ENCODE measurements around the gene GTF2H2C.
"Not testable (repeated sequence)": the region's sequence is repeated elsewhere in the genome, so short reads cannot be mapped to it uniquely, and the experiment has no call there.

DNA sequence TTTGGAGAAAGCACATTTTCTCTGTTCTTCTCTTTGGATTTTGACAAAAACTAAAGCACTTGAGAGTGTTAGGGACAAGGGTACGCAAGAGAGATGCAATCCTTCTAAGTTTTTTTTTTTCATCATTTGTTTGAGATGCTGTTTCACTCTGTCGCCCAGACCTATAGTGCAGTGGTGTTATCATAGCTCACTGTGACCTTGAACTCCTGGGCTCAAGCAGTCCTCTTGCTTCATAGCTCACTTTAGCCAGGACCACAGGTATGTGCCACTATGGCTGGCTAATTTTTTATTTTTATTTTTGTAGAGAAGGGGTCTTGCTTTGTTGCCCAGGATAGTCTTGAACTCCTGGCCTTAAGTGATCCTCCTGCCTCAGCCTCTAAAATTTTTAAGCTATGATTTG lies 21.3 kb upstream of the GTF2H2C start:
- not testable (repeated sequence) for TF ChIP-seq FOXJ3 (CRISPR knock-in tag; IDR thresholded peaks at IDR 0.05; ENCODE audit: borderline replicate concordance); SP1 (CRISPR knock-in tag; conservative IDR thresholded peaks at IDR 0.05); ZNF396 (CRISPR knock-in tag; IDR thresholded peaks at IDR 0.05; ENCODE audit: borderline replicate concordance); CREM (CRISPR knock-in tag; IDR thresholded peaks at IDR 0.05)
- TF ChIP-seq, protein P1, sequence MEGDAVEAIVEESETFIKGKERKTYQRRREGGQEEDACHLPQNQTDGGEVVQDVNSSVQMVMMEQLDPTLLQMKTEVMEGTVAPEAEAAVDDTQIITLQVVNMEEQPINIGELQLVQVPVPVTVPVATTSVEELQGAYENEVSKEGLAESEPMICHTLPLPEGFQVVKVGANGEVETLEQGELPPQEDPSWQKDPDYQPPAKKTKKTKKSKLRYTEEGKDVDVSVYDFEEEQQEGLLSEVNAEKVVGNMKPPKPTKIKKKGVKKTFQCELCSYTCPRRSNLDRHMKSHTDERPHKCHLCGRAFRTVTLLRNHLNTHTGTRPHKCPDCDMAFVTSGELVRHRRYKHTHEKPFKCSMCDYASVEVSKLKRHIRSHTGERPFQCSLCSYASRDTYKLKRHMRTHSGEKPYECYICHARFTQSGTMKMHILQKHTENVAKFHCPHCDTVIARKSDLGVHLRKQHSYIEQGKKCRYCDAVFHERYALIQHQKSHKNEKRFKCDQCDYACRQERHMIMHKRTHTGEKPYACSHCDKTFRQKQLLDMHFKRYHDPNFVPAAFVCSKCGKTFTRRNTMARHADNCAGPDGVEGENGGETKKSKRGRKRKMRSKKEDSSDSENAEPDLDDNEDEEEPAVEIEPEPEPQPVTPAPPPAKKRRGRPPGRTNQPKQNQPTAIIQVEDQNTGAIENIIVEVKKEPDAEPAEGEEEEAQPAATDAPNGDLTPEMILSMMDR (IDR thresholded peaks at IDR 0.05), result not testable (repeated sequence)
- TF ChIP-seq, protein P2, sequence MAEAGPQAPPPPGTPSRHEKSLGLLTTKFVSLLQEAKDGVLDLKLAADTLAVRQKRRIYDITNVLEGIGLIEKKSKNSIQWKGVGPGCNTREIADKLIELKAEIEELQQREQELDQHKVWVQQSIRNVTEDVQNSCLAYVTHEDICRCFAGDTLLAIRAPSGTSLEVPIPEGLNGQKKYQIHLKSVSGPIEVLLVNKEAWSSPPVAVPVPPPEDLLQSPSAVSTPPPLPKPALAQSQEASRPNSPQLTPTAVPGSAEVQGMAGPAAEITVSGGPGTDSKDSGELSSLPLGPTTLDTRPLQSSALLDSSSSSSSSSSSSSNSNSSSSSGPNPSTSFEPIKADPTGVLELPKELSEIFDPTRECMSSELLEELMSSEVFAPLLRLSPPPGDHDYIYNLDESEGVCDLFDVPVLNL (CRISPR knock-in tag; IDR thresholded peaks at IDR 0.05; ENCODE audit: borderline replicate concordance, low read depth), result not testable (repeated sequence)
